Measurements from ENCODE around the gene TMEM184A. TPM values are rescaled to one million over a fixed set of nuclear protein-coding genes. Genes with fewer than 3 reads are reported as not detected.

TMEM184A gene
- polyA plus RNA-seq, 1 donor: 6.1 TPM

- DNase-seq: no peak
These were observed 53.2 kb downstream of the TMEM184A start for GRCh38 chr7:1502845-1503244.

- DNase-seq: no peak
These were observed 54.3 kb downstream of the TMEM184A start for GRCh38 chr7:1501487-1502270.

- DNase-seq: no peak
These were observed 55.8 kb downstream of the TMEM184A start for GRCh38 chr7:1500064-1500807.

GRCh38 chr7:1499367-1500029 is 56.5 kb downstream of the TMEM184A start:
- DNase-seq: no peak

- DNase-seq: no peak
These were observed 57.4 kb downstream of the TMEM184A start for GRCh38 chr7:1498370-1499305.

GRCh38 chr7:1497293-1497927 is 58.6 kb downstream of the TMEM184A start:
- no peak for DNase-seq

GRCh38 chr7:1496531-1497292 is 59.3 kb downstream of the TMEM184A start:
- no peak for DNase-seq

- DNase-seq: no peak
These were observed 60.3 kb downstream of the TMEM184A start for GRCh38 chr7:1495564-1496242.

GRCh38 chr7:1494866-1495563 is 61.0 kb downstream of the TMEM184A start:
- DNase-seq: no peak

- DNase-seq: no peak
These were observed 61.6 kb downstream of the TMEM184A start for GRCh38 chr7:1494447-1494846.

- DNase-seq: no peak
These were observed 62.4 kb downstream of the TMEM184A start for GRCh38 chr7:1493571-1493970.

GRCh38 chr7:1493129-1493528 is 62.9 kb downstream of the TMEM184A start:
- DNase-seq: no peak

- DNase-seq: no peak
These were observed 63.4 kb downstream of the TMEM184A start for GRCh38 chr7:1492640-1493039.

Other genes starting within 250 kb of the TMEM184A start
- 7.9 TPM for gene MICALL2, start 96.7 kb downstream of the TMEM184A start, polyA plus RNA-seq (ENCODE audit: insufficient read length)
- gene INTS1, start 51.8 kb downstream of the TMEM184A start, polyA plus RNA-seq (ENCODE audit: insufficient read length): 55.4 TPM
- gene MAFK, start 25.5 kb downstream of the TMEM184A start, polyA plus RNA-seq (ENCODE audit: insufficient read length): 7.2 TPM
- gene PSMG3, start 13.8 kb upstream of the TMEM184A start, polyA plus RNA-seq (ENCODE audit: insufficient read length): 31.5 TPM
- gene ELFN1, start 114.1 kb upstream of the TMEM184A start, polyA plus RNA-seq (ENCODE audit: insufficient read length): 9.3 TPM

Measured in left kidney (tissue), 2 donors.